ENCODE data around the gene WNT9B. TPM values are rescaled to one million over a fixed set of nuclear protein-coding genes. Genes with fewer than 3 reads are reported as not detected.

WNT9B gene
- total RNA-seq, 4 donors from 2014 or later = 0.42 to 0.66 (median 0.65) TPM; not detected in 1

- H3K4me3 ChIP-seq = peak overlapping the region in 2 of 4 donors; percentile 8 to 25
- H3K9me3 ChIP-seq = peaks cover 0 to 11% (median 10%) of the 10 kb centered on the region in 4 donors
- no peaks in the 10 kb centered on the region for H3K36me3 ChIP-seq
- WGBS = 23% methylated on average over 18 of the region's 43 CpGs
- intact Hi-C loops (cut with DNase I) = no loop called here
- H3K27ac ChIP-seq (replicated peaks in 1 of 4) = no peak overlapping the region
- peaks cover 0 to 8% (median 7%) of the 10 kb centered on the region in 4 donors for H3K4me1 ChIP-seq
- no peak for TF ChIP-seq POLR2AphosphoS5 (IDR thresholded peaks at IDR 0.05)
- peak; percentile 47 to 65 (median 56) for TF ChIP-seq CTCF (IDR thresholded peaks at IDR 0.05)
- no peak for TF ChIP-seq EP300 (IDR thresholded peaks at IDR 0.05)
- peaks cover 0 to 65% (median 14%) of the 10 kb centered on the region in 4 donors for H3K27me3 ChIP-seq
- no peak for DNase-seq (ENCODE audit: extremely low spot score)
Measured at GRCh38 chr17:46841561-46842379, 9.6 kb upstream of the WNT9B start.

DNA sequence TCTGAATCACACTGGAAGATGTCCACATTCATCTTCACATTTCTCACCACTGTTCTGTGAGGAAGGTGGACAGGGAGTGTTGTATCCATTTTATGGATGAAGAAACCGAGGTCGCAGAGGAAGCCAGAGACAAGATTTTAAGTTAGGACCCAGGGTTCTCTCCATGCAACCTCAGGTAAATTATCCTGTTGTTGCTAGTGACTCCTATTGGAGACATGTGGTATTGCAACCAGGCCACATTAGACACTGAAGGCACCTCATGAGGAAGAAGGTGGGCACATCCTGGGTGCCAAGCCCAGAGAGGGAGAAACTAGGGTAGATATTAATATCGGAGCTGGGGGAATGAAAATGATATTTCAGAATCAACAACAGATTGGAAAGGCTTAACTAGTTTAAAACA is 8.5 kb upstream of the WNT9B start:
- H3K27ac ChIP-seq (replicated peaks in 1 of 4) = no peak overlapping the region
- H3K4me1 ChIP-seq = peaks cover 0 to 8% (median 7%) of the 10 kb centered on the region in 4 donors
- peaks cover 0 to 66% (median 14%) of the 10 kb centered on the region in 4 donors for H3K27me3 ChIP-seq
- H3K9me3 ChIP-seq = peaks cover 0 to 11% (median 10%) of the 10 kb centered on the region in 4 donors
- 95% methylated on average over 3 of the region's 3 CpGs for WGBS
- H3K4me3 ChIP-seq = no peak overlapping the region
- no peak for DNase-seq (ENCODE audit: extremely low spot score)
- TF ChIP-seq POLR2AphosphoS5 (IDR thresholded peaks at IDR 0.05) (no peak), CTCF (IDR thresholded peaks at IDR 0.05) (peak in 1 of 3 experiments; percentile 35)
- intact Hi-C loops (cut with DNase I) = no loop called here
- no peaks in the 10 kb centered on the region for H3K36me3 ChIP-seq

GRCh38 chr17:46847204-46848191 is 3.9 kb upstream of the WNT9B start:
- WGBS = 45% methylated on average over 7 of the region's 8 CpGs

GRCh38 chr17:46848534-46848933 is 2.8 kb upstream of the WNT9B start:
- Histone ChIP-seq H3K36me3 (no peaks in the 10 kb centered on the region), H3K27me3 (peaks cover 0 to 88% (median 24%) of the 10 kb centered on the region in 4 donors), H3K9me3 (peaks cover 0 to 2% (median under 1%) of the 10 kb centered on the region in 4 donors), H3K4me1 (peaks cover 6 to 17% (median 15%) of the 10 kb centered on the region in 4 donors), H3K4me3 (no peak overlapping the region), H3K27ac (replicated peaks in 1 of 4) (no peak overlapping the region)
- 75% methylated on average over 6 of the region's 6 CpGs for WGBS
- no peak for DNase-seq (ENCODE audit: extremely low spot score)
- intact Hi-C loops (cut with DNase I) = no loop called here
- TF ChIP-seq CTCF (IDR thresholded peaks at IDR 0.05) = no peak
- TF ChIP-seq POLR2A (IDR thresholded peaks at IDR 0.05; ENCODE audit: low read depth) = no peak
- no peak for TF ChIP-seq POLR2AphosphoS5 (IDR thresholded peaks at IDR 0.05)
- TF ChIP-seq EP300 (IDR thresholded peaks at IDR 0.05) = no peak

More at GRCh38 chr17:46847204-46848191, 3.9 kb upstream of the WNT9B start:
- no peak overlapping the region for H3K4me3 ChIP-seq
- H3K27me3 ChIP-seq = peaks cover 0 to 88% (median 24%) of the 10 kb centered on the region in 4 donors
- no peak for TF ChIP-seq POLR2AphosphoS5 (IDR thresholded peaks at IDR 0.05)
- no peak for TF ChIP-seq EP300 (IDR thresholded peaks at IDR 0.05)
- TF ChIP-seq POLR2A (IDR thresholded peaks at IDR 0.05; ENCODE audit: low read depth) = no peak
- no peak for TF ChIP-seq CTCF (IDR thresholded peaks at IDR 0.05)
- no peaks in the 10 kb centered on the region for H3K36me3 ChIP-seq
- intact Hi-C loops (cut with DNase I) = no loop called here
- DNase-seq (ENCODE audit: extremely low spot score) = no peak
- no peak overlapping the region for H3K27ac ChIP-seq (replicated peaks in 1 of 4)
- peaks cover 0 to 11% (median 10%) of the 10 kb centered on the region in 4 donors for H3K9me3 ChIP-seq
- H3K4me1 ChIP-seq = peaks cover 6 to 17% (median 15%) of the 10 kb centered on the region in 4 donors

All from esophagus muscularis mucosa (tissue), 4 donors.